ENCODE results near the gene DAPK2. TPM values are rescaled to one million over a fixed set of nuclear protein-coding genes. Genes with fewer than 3 reads are reported as not detected.

DAPK2 gene
- total and polyA plus RNA-seq, 3 donors from 2014 or later = 3.6 to 7.7 (median 5.9) TPM

- DNase-seq = no peak
- 84 to 91% methylated on average over 7 of the region's 7 CpGs for WGBS, 2 donors
- TF ChIP-seq POLR2A (IDR thresholded peaks at IDR 0.05) = no peak
- TF ChIP-seq CTCF (IDR thresholded peaks at IDR 0.05) = no peak
- H3K4me1 ChIP-seq = peaks cover 21% of the 10 kb centered on the region
- peak overlapping the region in 1 of 2 donors; percentile 37 for H3K27ac ChIP-seq
- H3K9me3 ChIP-seq = no peaks in the 10 kb centered on the region
- intact Hi-C loops (cut with DNase I; ENCODE audit: low total_unique reads) = no loop called here
- no peaks in the 10 kb centered on the region for H3K27me3 ChIP-seq
- H3K36me3 ChIP-seq (ENCODE audit: low read depth, missing control alignments) = no peaks in the 10 kb centered on the region
- H3K4me3 ChIP-seq = no peak overlapping the region
Observed at GRCh38 chr15:63941698-63942465, 104.4 kb downstream of the DAPK2 start.

GRCh38 chr15:63940966-63941620 is 105.2 kb downstream of the DAPK2 start:
- Histone ChIP-seq H3K4me3 (no peak overlapping the region), H3K36me3 (ENCODE audit: low read depth, missing control alignments) (no peaks in the 10 kb centered on the region), H3K4me1 (peaks cover 21% of the 10 kb centered on the region), H3K27ac (peak overlapping the region in 1 of 2 donors; percentile 37), H3K9me3 (no peaks in the 10 kb centered on the region), H3K27me3 (no peaks in the 10 kb centered on the region)
- TF ChIP-seq CTCF (IDR thresholded peaks at IDR 0.05) = no peak
- TF ChIP-seq POLR2A (IDR thresholded peaks at IDR 0.05) = no peak
- DNase-seq = no peak
- intact Hi-C loops (cut with DNase I; ENCODE audit: low total_unique reads) = no loop called here
- WGBS, 2 donors = 53 to 56% methylated on average over 4 of the region's 4 CpGs

- Histone ChIP-seq H3K27me3 (no peaks in the 10 kb centered on the region), H3K9me3 (no peaks in the 10 kb centered on the region), H3K4me3 (no peak overlapping the region), H3K36me3 (ENCODE audit: low read depth, missing control alignments) (no peaks in the 10 kb centered on the region), H3K4me1 (peaks cover 21% of the 10 kb centered on the region), H3K27ac (peak overlapping the region in 1 of 2 donors; percentile 51)
- no peak for TF ChIP-seq CTCF (IDR thresholded peaks at IDR 0.05)
- TF ChIP-seq POLR2A (IDR thresholded peaks at IDR 0.05) = no peak
- DNase-seq = peak; percentile 68
- 28 to 32% methylated on average over 4 of the region's 4 CpGs for WGBS, 2 donors
- intact Hi-C loops (cut with DNase I; ENCODE audit: low total_unique reads) = no loop called here
Observed at GRCh38 chr15:63939531-63940130, 106.7 kb downstream of the DAPK2 start.

- WGBS, 2 donors = 79 to 81% methylated on average over 6 of the region's 6 CpGs
- no peaks in the 10 kb centered on the region for H3K9me3 ChIP-seq
- intact Hi-C loops (cut with DNase I; ENCODE audit: low total_unique reads) = no loop called here
- TF ChIP-seq POLR2A (IDR thresholded peaks at IDR 0.05) (no peak), CTCF (IDR thresholded peaks at IDR 0.05) (no peak)
- peak overlapping the region in 1 of 2 donors; percentile 51 for H3K27ac ChIP-seq
- no peak for DNase-seq
- H3K4me1 ChIP-seq = peaks cover 21% of the 10 kb centered on the region
- H3K36me3 ChIP-seq (ENCODE audit: low read depth, missing control alignments) = no peaks in the 10 kb centered on the region
- no peak overlapping the region for H3K4me3 ChIP-seq
- no peaks in the 10 kb centered on the region for H3K27me3 ChIP-seq
Observed at GRCh38 chr15:63938486-63939061, 107.7 kb downstream of the DAPK2 start.
